Neuron (in vitro differentiated cells): ENCODE results near the gene ELFN2.
"Not testable (repeated sequence)": the region's sequence is repeated elsewhere in the genome, so short reads cannot be mapped to it uniquely, and the experiment has no call there.

Source experiments
- H2AFZ ChIP-seq: one replicate; pipeline ENCODE4 v1.6.1; 2013; ENCODE audit warnings: low read depth, mild to moderate bottlenecking, inconsistent platforms, low read length, moderate library complexity
- H3K27me3 ChIP-seq: one replicate; pipeline ENCODE4 v1.6.1; 2013; ENCODE audit warnings: low read length; ENCODE audit not compliant: insufficient read depth
- H3K36me3 ChIP-seq: one replicate; pipeline ENCODE4 v1.6.1; 2013; ENCODE audit warnings: low read length; ENCODE audit not compliant: insufficient read depth
- H3K4me1 ChIP-seq: one replicate; pipeline ENCODE4 v1.6.1; 2013; ENCODE audit warnings: low read length; ENCODE audit not compliant: insufficient read depth
- H3K4me3 ChIP-seq: 2 replicates; pipeline ENCODE4 v1.5.1; 2013; ENCODE audit warnings: mild to moderate bottlenecking, low read length, moderate library complexity
- H3K9me3 ChIP-seq: one replicate; pipeline ENCODE4 v1.6.1; 2013; ENCODE audit warnings: low read length

ELFN2 gene

GRCh38 chr22:37427135-37427710, at the start of gene ELFN2:
ELFN2 (minus strand) TSS chr22:37427479; CDS start chr22:37375534, 51,945 bp downstream.
- Histone ChIP-seq H3K27me3 (peaks cover 78% of the 10 kb centered on the region), H2AFZ (no peak within 1 kb of the TSS), H3K36me3 (no peaks in the 10 kb centered on the region), H3K4me1 (peaks cover 4% of the 10 kb centered on the region), H3K9me3 (no peaks in the 10 kb centered on the region), H3K4me3 (no peak within 1 kb of the TSS)

- H3K36me3 ChIP-seq = no peaks in the 10 kb centered on the region
- no peaks in the 10 kb centered on the region for H3K9me3 ChIP-seq
- no peak overlapping the region for H3K4me3 ChIP-seq
- H3K27me3 ChIP-seq = no peaks in the 10 kb centered on the region
- no peak overlapping the region for H2AFZ ChIP-seq
- no peaks in the 10 kb centered on the region for H3K4me1 ChIP-seq
Observed at GRCh38 chr22:37476389-37477329, 49.4 kb upstream of the ELFN2 start.

GRCh38 chr22:37474447-37475090, 47.3 kb upstream of the ELFN2 start:
- Histone ChIP-seq H3K4me1 (no peaks in the 10 kb centered on the region), H3K9me3 (no peaks in the 10 kb centered on the region), H3K4me3 (no peak overlapping the region), H3K27me3 (peaks cover 4% of the 10 kb centered on the region), H3K36me3 (no peaks in the 10 kb centered on the region), H2AFZ (no peak overlapping the region)

- Histone ChIP-seq H3K4me3 (no peak overlapping the region), H3K36me3 (no peaks in the 10 kb centered on the region), H3K9me3 (no peaks in the 10 kb centered on the region), H3K27me3 (peaks cover 8% of the 10 kb centered on the region), H3K4me1 (no peaks in the 10 kb centered on the region), H2AFZ (no peak overlapping the region)
Observed at GRCh38 chr22:37473437-37473946, 46.2 kb upstream of the ELFN2 start.

- no peaks in the 10 kb centered on the region for H3K36me3 ChIP-seq
- no peak overlapping the region for H3K4me3 ChIP-seq
- H2AFZ ChIP-seq = no peak overlapping the region
- H3K4me1 ChIP-seq = no peaks in the 10 kb centered on the region
- no peaks in the 10 kb centered on the region for H3K9me3 ChIP-seq
- peaks cover 8% of the 10 kb centered on the region for H3K27me3 ChIP-seq
Observed at GRCh38 chr22:37472418-37473006, 45.2 kb upstream of the ELFN2 start.

GRCh38 chr22:37471727-37472417, 44.6 kb upstream of the ELFN2 start:
- Histone ChIP-seq H3K4me3 (no peak overlapping the region), H3K36me3 (no peaks in the 10 kb centered on the region)

GRCh38 chr22:37470087-37470445, 42.8 kb upstream of the ELFN2 start:
- Histone ChIP-seq H3K27me3 (peaks cover 8% of the 10 kb centered on the region), H2AFZ (no peak overlapping the region), H3K9me3 (no peaks in the 10 kb centered on the region), H3K4me1 (no peaks in the 10 kb centered on the region), H3K4me3 (no peak overlapping the region), H3K36me3 (no peaks in the 10 kb centered on the region)

More at GRCh38 chr22:37471727-37472417, 44.6 kb upstream of the ELFN2 start:
- Histone ChIP-seq H3K27me3 (peaks cover 8% of the 10 kb centered on the region), H3K9me3 (no peaks in the 10 kb centered on the region), H3K4me1 (no peaks in the 10 kb centered on the region), H2AFZ (no peak overlapping the region)

- H3K4me3 ChIP-seq = no peak overlapping the region
- peaks cover 8% of the 10 kb centered on the region for H3K27me3 ChIP-seq
- no peak overlapping the region for H2AFZ ChIP-seq
- no peaks in the 10 kb centered on the region for H3K4me1 ChIP-seq
- no peaks in the 10 kb centered on the region for H3K9me3 ChIP-seq
- H3K36me3 ChIP-seq = no peaks in the 10 kb centered on the region
Observed at GRCh38 chr22:37469416-37470086, 42.3 kb upstream of the ELFN2 start.

- not testable (repeated sequence) for H3K4me3 ChIP-seq, H3K27me3 ChIP-seq, H3K4me1 ChIP-seq, H2AFZ ChIP-seq, H3K9me3 ChIP-seq, H3K36me3 ChIP-seq
Observed at GRCh38 chr22:37468201-37468695, 41.0 kb upstream of the ELFN2 start.

- Histone ChIP-seq H3K27me3 (peaks cover 8% of the 10 kb centered on the region), H3K9me3 (no peaks in the 10 kb centered on the region), H3K4me3 (no peak overlapping the region), H3K36me3 (no peaks in the 10 kb centered on the region), H3K4me1 (no peaks in the 10 kb centered on the region), H2AFZ (no peak overlapping the region)
Observed at GRCh38 chr22:37467391-37467955, 40.2 kb upstream of the ELFN2 start.

- no peaks in the 10 kb centered on the region for H3K36me3 ChIP-seq
- H3K9me3 ChIP-seq = no peaks in the 10 kb centered on the region
- no peaks in the 10 kb centered on the region for H3K4me1 ChIP-seq
- H2AFZ ChIP-seq = no peak overlapping the region
- no peak overlapping the region for H3K4me3 ChIP-seq
- H3K27me3 ChIP-seq = peaks cover under 1% of the 10 kb centered on the region
Observed at GRCh38 chr22:37464181-37464580, 36.9 kb upstream of the ELFN2 start.

- Histone ChIP-seq H3K27me3 (peaks cover 9% of the 10 kb centered on the region), H3K4me3 (no peak overlapping the region), H3K9me3 (no peaks in the 10 kb centered on the region), H2AFZ (no peak overlapping the region), H3K4me1 (no peaks in the 10 kb centered on the region), H3K36me3 (no peaks in the 10 kb centered on the region)
Observed at GRCh38 chr22:37462983-37463382, 35.7 kb upstream of the ELFN2 start.
